H1 (cell line): Measurements from ENCODE around the gene GPA33. TPM values are rescaled to one million over a fixed set of nuclear protein-coding genes. Genes with fewer than 3 reads are reported as not detected.

ENCODE experiments used
- CREB1 ChIP-seq: IDR thresholded peaks from 2 replicates; pipeline ENCODE4 v1.6.1; 2012; ENCODE audit warnings: inconsistent platforms
- GTF2F1 ChIP-seq: IDR thresholded peaks from 2 replicates; pipeline ENCODE4 v1.6.1; 2012; ENCODE audit warnings: low read depth, low read length, improper control_type of control experiment, borderline replicate concordance
- JUN ChIP-seq: IDR thresholded peaks from 2 replicates; pipeline ENCODE4 v1.6.1; 2011; ENCODE audit warnings: low read depth, mild to moderate bottlenecking, improper control_type of control experiment, low read length
- KDM1A ChIP-seq: fragments of 200-600, 300-600 bp; sonication (generic); IDR thresholded peaks from 2 replicates; pipeline ENCODE4 v1.7.1; 2016; ENCODE audit warnings: mild to moderate bottlenecking, low read length, borderline replicate concordance
- POLR2AphosphoS5 ChIP-seq: IDR thresholded peaks from 2 replicates; pipeline ENCODE4 v1.6.1; 2011; ENCODE audit warnings: low read depth, low read length
- SIN3A ChIP-seq, 2 experiments: IDR thresholded peaks in 1 of 2; conservative IDR thresholded peaks in 1 of 2; 2 replicates each; pipeline ENCODE4 v1.6.1; 2011 to 2012; ENCODE audit warnings: low read length in 2 of 2, improper control_type of control experiment in 1 of 2, low read depth in 1 of 2, mild to moderate bottlenecking in 1 of 2
- SIX5 ChIP-seq: IDR thresholded peaks from 2 replicates; pipeline ENCODE4 v1.6.1; 2011; ENCODE audit warnings: mild to moderate bottlenecking, low read depth, low read length
- polyA plus RNA-seq, 7 experiments: library from polyadenylated mRNA; depleted of rRNA in 3 of 7; stranded (reverse) in 5 of 7; unstranded in 2 of 7; fragments of >200 nt in 5 of 7; fragments of 200-250 nt in 2 of 7; gene quantifications; 1 replicate in 5 of 7; 2 replicates in 1 of 7; 4 replicates in 1 of 7; pipeline versions ENCODE4 v1.2.1 to v1.2.3, GENCODE V29; 2011 to 2013; ENCODE audit warnings: missing spikeins in 2 of 7, mixed read lengths in 2 of 7
- total RNA-seq: library from RNA; stranded (reverse); fragmentation: NEBNext Ultra II Directional; extraction: Animal tissue kit (Norgen Biotek cat#: 25700); gene quantifications from 2 replicates; pipeline ENCODE4 v1.2.1, GENCODE V29; 2021

GPA33 gene
- total and polyA plus RNA-seq, 2 of the 8 experiments (the other 6 are each of a cell fraction or from before 2014, with no cell fraction given), result 0.19 to 0.67 TPM

DNA sequence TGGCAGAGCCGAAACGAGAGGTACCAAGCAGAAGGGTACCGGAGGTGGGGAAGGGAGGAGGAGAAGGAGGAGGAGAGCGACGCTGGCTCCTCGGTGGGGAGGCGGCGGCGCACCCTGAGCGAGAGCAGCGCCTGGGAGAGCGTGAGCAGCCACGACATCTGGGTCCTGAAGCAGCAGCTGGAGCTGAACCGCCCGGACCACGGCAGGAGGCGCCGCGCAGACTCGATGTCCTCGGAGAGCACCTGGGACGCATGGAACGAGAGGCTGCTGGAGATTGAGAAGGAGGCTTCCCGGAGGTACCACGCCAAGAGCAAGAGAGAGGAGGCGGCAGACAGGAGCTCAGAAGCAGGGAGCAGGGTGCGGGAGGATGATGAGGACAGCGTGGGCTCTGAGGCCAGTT is 36.1 kb upstream of the GPA33 start (continued):
- TF ChIP-seq SIN3A (conservative IDR thresholded peaks at IDR 0.05 in 1 of 2, IDR thresholded peaks at IDR 0.05 in 1 of 2; ENCODE audit: low read depth in 1 of 2, low read length in 2 of 2) (no peak), CREB1 (no peak), POLR2AphosphoS5 (no peak), SIX5 (no peak), GTF2F1 (no peak), KDM1A (no peak), JUN (no peak)
